T-helper 17 cell (primary cell): Measurements from ENCODE around the gene IP6K3. TPM values are rescaled to one million over a fixed set of nuclear protein-coding genes. Genes with fewer than 3 reads are reported as not detected.

Experiments used
- ATAC-seq: fragments of 150-1000 bp; cut with Tn5 transposase; 2 replicates; pipeline ENCODE4 v1.10.0; 2021; ENCODE audit warnings: mild to moderate bottlenecking, moderate library complexity
- DNase-seq, 3 donors: peaks; one replicate each; pipeline versions ENCODE4 v3.0.0 to v3.0.0-alpha.2; 2020 to 2021
- H3K9me3 ChIP-seq: one replicate; pipeline ENCODE4 v1.7.0; 2013; ENCODE audit warnings: low read length, mild to moderate bottlenecking; ENCODE audit not compliant: control insufficient read depth, poor library complexity, severe bottlenecking
- H3K27ac Mint-ChIP-seq: one replicate; pipeline ENCODE4 v1.8.0; 2022; ENCODE audit warnings: mild to moderate bottlenecking, moderate library complexity, mixed read lengths
- H3K27me3 Mint-ChIP-seq: one replicate; pipeline ENCODE4 v1.8.0; 2022; ENCODE audit warnings: mixed read lengths
- H3K36me3 Mint-ChIP-seq: one replicate; pipeline ENCODE4 v1.8.0; 2022; ENCODE audit warnings: low read depth, mixed read lengths
- H3K4me1 Mint-ChIP-seq: one replicate; pipeline ENCODE4 v1.8.0; 2022; ENCODE audit warnings: mild to moderate bottlenecking, mixed read lengths
- H3K4me3 Mint-ChIP-seq: one replicate; pipeline ENCODE4 v1.8.0; 2022; ENCODE audit warnings: mild to moderate bottlenecking, moderate library complexity, mixed read lengths
- total RNA-seq, 4 donors: library from RNA in 2 of 4; stranded (reverse) in 2 of 4; gene quantifications; one replicate each; pipeline ENCODE4 v1.2.3 and lab custom pipeline; 2022 to 2026

IP6K3 gene
- total RNA-seq, 2 donors from 2014 or later, result not detected

DNA sequence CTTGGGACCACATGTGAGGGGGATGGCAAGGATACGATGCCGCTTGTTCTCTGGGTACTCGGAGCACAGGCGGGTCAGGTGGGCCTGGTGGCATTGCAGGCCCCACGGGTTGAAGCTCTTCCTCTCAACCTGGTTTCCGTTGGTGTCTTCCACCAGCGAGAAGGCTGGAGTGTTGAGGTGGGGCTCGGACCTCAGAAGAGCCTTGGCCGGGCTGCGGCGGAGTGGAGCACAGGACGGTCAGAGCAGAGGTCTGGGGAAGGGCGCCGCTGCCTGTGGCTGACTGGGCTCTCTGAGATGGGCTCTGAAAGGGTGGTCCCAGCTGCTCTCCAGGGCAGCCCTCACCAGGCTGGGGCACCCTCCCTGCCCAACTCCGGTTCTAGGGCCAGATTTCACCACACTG is 20.0 kb downstream of the IP6K3 start:
- H3K36me3 Mint-ChIP-seq, result no peaks in the 10 kb centered on the region
- H3K4me3 Mint-ChIP-seq, result no peak overlapping the region
- ATAC-seq (no peak), DNase-seq (no peak)
- H3K27ac Mint-ChIP-seq, result no peak overlapping the region
- no peaks in the 10 kb centered on the region for H3K9me3 ChIP-seq
- H3K4me1 Mint-ChIP-seq, result peaks cover 13% of the 10 kb centered on the region
- peaks cover 60% of the 10 kb centered on the region for H3K27me3 Mint-ChIP-seq

DNA sequence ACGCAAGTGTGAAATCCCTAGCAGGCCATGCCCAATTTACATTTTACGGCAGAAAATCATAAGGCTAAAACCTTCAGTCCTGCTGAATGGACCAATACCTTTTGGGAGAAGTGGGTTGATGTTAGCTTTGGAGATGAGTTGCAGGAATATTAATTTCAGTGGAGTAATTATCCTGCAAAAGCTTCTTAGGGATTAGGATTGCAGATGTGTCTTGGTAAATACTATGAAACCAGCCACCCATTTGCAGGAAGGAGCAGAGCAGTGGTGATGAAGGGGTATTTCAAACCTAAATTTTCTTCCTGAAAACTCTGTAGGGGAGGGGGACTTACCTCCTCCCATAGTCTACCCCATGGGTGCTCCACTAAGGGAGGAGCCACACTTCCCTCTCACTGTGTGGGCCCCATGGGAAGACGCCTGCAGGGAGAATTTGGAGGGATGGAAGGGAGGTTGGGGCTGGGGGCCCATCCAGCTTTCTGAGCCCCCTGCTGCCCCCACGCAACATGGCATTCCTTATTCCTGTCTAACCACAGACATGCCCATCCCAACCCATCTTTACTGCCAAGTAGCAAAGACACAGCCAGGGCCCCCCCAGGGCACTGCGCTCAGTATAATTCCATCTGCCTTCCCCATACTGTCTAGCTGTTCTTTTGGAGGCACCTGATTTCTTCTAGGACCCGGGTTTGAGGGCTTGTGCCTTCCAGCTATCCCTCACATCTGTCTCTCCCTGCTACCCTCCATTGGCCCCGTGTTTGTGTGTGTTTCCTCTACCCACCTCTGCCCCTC is 20.6 kb downstream of the IP6K3 start:
- Mint-ChIP-seq H3K4me3 (no peak overlapping the region), H3K27ac (no peak overlapping the region), H3K27me3 (peaks cover 64% of the 10 kb centered on the region), H3K36me3 (no peaks in the 10 kb centered on the region), H3K4me1 (peaks cover 13% of the 10 kb centered on the region)
- no peak for ATAC-seq
- no peaks in the 10 kb centered on the region for H3K9me3 ChIP-seq
- DNase-seq, result no peak

GRCh38 chr6:33725222-33725621 is 21.5 kb downstream of the IP6K3 start:
- H3K27ac Mint-ChIP-seq, result no peak overlapping the region
- peaks cover 63% of the 10 kb centered on the region for H3K27me3 Mint-ChIP-seq
- H3K4me3 Mint-ChIP-seq, result no peak overlapping the region
- H3K9me3 ChIP-seq, result no peaks in the 10 kb centered on the region
- peaks cover 13% of the 10 kb centered on the region for H3K4me1 Mint-ChIP-seq
- DNase-seq (no peak), ATAC-seq (no peak)
- H3K36me3 Mint-ChIP-seq, result no peaks in the 10 kb centered on the region

- peak overlapping the region; percentile 19 for H3K27ac Mint-ChIP-seq
- ATAC-seq (no peak), DNase-seq (no peak)
- H3K9me3 ChIP-seq, result no peaks in the 10 kb centered on the region
- peak overlapping the region; percentile 50 for H3K4me3 Mint-ChIP-seq
- peaks cover 61% of the 10 kb centered on the region for H3K27me3 Mint-ChIP-seq
- no peaks in the 10 kb centered on the region for H3K36me3 Mint-ChIP-seq
- H3K4me1 Mint-ChIP-seq, result peaks cover 13% of the 10 kb centered on the region
These were observed 22.3 kb downstream of the IP6K3 start for GRCh38 chr6:33724102-33725023.

DNA sequence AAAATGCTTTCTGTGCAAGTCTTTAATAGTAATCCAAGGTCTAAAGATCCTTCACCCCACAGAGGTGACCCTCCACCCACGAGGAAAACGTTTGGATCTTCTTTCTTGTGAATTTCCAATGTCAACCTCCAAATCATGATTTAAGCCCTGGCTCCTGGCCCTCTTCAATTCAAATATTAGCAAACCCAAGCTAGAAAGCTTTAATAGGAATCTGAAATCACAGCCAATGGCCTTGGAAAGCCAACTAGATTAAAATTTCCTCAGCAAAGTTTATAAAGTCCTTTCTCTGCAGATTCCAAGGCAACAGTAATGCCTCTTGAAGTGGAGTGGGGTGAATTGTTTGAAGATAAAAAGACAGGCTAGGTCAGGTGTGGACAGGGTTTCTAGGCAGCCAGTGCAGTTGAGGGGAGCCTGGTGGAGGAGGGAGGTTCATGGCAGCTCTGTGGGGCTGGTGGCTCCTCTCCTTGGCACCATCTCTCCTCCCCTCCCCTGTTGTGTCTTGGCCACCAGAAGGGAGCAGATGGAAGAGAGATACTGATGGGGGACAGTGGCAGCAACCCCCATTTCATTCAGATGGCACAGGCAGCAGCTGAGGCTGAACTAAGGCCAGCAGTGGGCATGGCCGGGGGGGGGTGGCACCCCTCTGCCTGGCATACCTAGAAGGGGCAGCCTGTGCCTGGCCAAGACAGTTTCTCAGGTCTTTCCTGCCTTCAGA is 23.2 kb downstream of the IP6K3 start:
- H3K9me3 ChIP-seq, result no peaks in the 10 kb centered on the region
- H3K27ac Mint-ChIP-seq, result peak overlapping the region; percentile 73
- no peak for DNase-seq
- H3K27me3 Mint-ChIP-seq, result peaks cover 56% of the 10 kb centered on the region
- no peak for ATAC-seq
- H3K4me1 Mint-ChIP-seq, result peaks cover 11% of the 10 kb centered on the region
- H3K4me3 Mint-ChIP-seq, result no peak overlapping the region
- H3K36me3 Mint-ChIP-seq, result no peaks in the 10 kb centered on the region

GRCh38 chr6:33722103-33722623 is 24.5 kb downstream of the IP6K3 start:
- DNase-seq (no peak), ATAC-seq (no peak)
- Mint-ChIP-seq H3K27ac (peak overlapping the region; percentile 73), H3K36me3 (no peaks in the 10 kb centered on the region), H3K4me1 (peaks cover 9% of the 10 kb centered on the region), H3K27me3 (peaks cover 52% of the 10 kb centered on the region), H3K4me3 (no peak overlapping the region)
- H3K9me3 ChIP-seq, result no peaks in the 10 kb centered on the region

DNA sequence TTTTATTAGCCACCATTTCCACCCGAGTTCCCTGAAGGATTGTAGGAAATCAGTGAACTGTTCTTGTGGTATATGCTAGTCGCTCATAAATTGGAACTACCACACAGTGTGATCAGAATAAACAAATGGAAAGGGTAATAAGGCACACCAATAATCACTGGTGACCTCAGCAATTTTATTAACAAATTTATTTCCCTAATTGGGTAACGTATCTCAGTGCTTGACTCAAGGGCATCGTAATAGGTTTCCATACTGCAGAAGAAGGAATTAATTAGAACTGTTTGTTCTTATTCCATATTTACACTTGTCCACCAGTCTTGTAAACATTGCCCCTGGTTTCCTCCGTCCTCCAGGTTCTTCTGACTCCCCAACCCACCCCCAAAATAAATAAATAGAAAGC is 25.2 kb downstream of the IP6K3 start:
- no peak overlapping the region for H3K4me3 Mint-ChIP-seq
- H3K27me3 Mint-ChIP-seq, result peaks cover 46% of the 10 kb centered on the region
- ATAC-seq, result no peak
- H3K27ac Mint-ChIP-seq, result no peak overlapping the region
- DNase-seq, result no peak
- no peaks in the 10 kb centered on the region for H3K9me3 ChIP-seq
- H3K36me3 Mint-ChIP-seq, result no peaks in the 10 kb centered on the region
- peaks cover 7% of the 10 kb centered on the region for H3K4me1 Mint-ChIP-seq

GRCh38 chr6:33720998-33721397 is 25.7 kb downstream of the IP6K3 start:
- DNase-seq (no peak), ATAC-seq (no peak)
- Mint-ChIP-seq H3K27me3 (peaks cover 44% of the 10 kb centered on the region), H3K27ac (no peak overlapping the region), H3K4me1 (peaks cover 7% of the 10 kb centered on the region), H3K4me3 (no peak overlapping the region), H3K36me3 (no peaks in the 10 kb centered on the region)
- no peaks in the 10 kb centered on the region for H3K9me3 ChIP-seq

DNA sequence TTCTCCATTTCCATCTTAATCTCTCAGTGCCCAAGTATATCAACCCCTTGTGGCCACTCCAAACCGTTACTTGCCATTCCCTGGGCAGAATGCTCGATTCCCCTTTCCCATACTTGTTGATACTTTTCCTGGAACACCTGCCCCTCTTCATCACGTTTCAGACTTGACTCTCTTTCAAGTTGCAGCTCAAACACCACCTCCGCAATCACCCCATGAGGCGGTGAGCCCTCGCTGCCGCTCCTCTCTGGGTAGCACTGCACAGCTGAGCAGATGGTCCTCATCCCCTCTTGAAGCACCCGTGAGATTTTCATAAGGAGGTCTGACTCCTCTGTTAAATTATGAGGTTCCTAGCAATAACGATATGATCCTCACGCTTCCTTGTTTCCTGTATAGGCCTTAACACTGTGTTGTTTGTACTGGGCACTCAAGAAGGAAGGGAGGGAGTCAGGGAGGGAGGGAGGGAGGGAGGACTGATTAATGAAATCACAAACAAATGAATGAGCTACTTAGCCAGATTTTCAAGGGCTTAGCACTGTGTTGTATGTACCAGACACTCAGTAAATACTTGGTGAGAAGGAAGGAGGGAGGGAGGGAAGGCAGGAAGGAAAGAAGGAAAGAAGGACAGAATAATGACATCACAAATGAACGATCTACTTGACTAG is 27.2 kb downstream of the IP6K3 start:
- DNase-seq (no peak), ATAC-seq (no peak)
- Mint-ChIP-seq H3K4me1 (peaks cover 6% of the 10 kb centered on the region), H3K36me3 (no peaks in the 10 kb centered on the region), H3K4me3 (no peak overlapping the region), H3K27ac (no peak overlapping the region), H3K27me3 (peaks cover 40% of the 10 kb centered on the region)
- no peaks in the 10 kb centered on the region for H3K9me3 ChIP-seq

- H3K27ac Mint-ChIP-seq, result no peak overlapping the region
- H3K4me1 Mint-ChIP-seq, result peaks cover 2% of the 10 kb centered on the region
- H3K36me3 Mint-ChIP-seq, result no peaks in the 10 kb centered on the region
- peaks cover 32% of the 10 kb centered on the region for H3K27me3 Mint-ChIP-seq
- no peak overlapping the region for H3K4me3 Mint-ChIP-seq
- DNase-seq, result no peak
- ATAC-seq, result no peak
- H3K9me3 ChIP-seq, result no peaks in the 10 kb centered on the region
These were observed 28.0 kb downstream of the IP6K3 start for GRCh38 chr6:33718713-33719112.

DNA sequence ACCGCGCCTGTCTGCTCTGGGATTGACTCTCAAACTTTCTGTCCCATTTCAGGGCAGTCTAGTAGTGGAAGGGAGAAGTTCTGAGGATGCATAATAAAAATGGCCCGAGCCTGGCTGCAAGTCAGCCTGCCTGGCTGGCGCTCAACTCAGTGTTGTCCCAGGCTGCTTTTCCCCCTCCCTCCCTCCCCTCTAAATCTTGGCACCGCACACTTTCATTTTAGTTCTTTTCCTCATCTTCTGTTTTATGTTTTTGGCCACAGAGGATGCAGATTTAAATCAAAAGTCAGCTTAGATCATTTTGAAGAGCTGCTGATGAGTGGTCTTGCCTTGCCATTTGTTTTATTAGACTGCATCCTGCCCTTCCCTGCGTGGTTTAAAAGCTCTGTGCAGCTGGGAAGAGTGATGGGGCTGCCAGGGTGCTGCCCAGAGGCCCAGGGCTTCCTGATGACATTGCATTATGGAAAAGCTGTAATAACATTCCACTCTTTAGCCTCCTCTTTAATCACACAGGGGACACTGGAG is 28.7 kb downstream of the IP6K3 start:
- H3K36me3 Mint-ChIP-seq, result no peaks in the 10 kb centered on the region
- H3K27me3 Mint-ChIP-seq, result peaks cover 25% of the 10 kb centered on the region
- ATAC-seq (no peak), DNase-seq (no peak)
- no peaks in the 10 kb centered on the region for H3K4me1 Mint-ChIP-seq
- no peak overlapping the region for H3K27ac Mint-ChIP-seq
- no peaks in the 10 kb centered on the region for H3K9me3 ChIP-seq
- no peak overlapping the region for H3K4me3 Mint-ChIP-seq

DNA sequence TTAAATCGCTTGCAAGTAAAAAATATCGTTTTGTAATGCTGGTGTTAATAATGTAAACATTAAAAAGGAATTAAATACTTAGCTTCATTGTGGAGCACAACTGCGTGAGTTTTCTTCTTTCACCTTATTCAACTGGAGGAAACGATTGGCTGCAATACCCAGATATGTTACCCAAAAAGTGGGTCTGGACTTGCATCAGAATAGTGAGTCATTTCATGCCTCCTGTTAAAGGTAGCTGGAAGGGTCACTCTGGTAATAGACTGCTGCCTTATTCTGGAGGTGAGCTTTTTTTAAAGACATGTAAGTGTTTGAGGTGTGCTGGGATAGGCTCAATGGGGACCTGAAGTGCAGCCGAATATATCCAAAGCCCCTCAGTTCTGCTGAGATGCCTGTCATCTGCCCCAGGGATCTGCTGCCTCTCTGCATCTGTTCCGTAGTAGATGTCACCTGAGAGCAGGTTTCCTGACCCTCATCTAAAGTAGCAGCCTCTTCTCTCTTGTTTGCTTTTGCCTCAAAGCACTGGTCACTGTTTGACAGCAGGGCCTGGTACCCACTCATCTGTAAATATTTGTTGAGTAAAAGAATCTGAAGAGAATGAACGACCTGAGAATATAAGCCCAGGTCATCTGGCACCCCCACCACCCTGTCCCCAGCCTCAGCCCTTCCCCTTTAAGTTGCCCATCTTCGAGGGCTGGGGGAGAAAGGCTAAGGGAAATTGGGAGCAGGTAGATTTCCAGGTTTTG is 29.6 kb downstream of the IP6K3 start:
- Mint-ChIP-seq H3K4me3 (no peak overlapping the region), H3K4me1 (peaks cover under 1% of the 10 kb centered on the region), H3K27me3 (peaks cover 16% of the 10 kb centered on the region), H3K36me3 (no peaks in the 10 kb centered on the region), H3K27ac (no peak overlapping the region)
- H3K9me3 ChIP-seq, result no peaks in the 10 kb centered on the region
- no peak for DNase-seq
- ATAC-seq, result no peak
